ENCODE measurements around the gene ITGB1.
A peak's percentile ranks its signal among the peaks of the same experiment; 100 is the strongest.

Gene ITGB1

DNA sequence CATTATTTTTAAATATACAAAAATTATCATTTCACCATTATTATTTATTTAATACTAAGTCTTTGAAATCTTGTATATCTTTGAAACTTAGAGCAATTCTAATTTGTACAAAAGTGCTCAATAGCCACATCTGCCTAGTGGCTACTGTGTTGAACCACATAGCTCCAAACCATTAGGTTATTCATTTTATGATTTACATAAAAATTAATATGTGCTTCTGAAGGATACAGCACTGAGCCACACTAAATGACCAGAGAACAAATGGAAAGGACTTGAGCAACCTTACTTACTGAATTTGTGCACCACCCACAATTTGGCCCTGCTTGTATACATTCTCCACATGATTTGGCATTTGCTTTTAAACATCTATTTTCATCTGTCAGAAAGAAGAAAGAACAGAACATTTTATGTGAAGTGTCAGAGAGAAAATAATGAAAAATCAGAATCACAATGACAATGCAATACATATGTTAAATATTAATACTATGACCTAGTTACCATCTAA, 25.8 kb downstream of the ITGB1 start:
- H3K4me1 ChIP-seq (ENCODE audit: control extremely low read depth in 1 of 4, control insufficient read depth in 4 of 4, insufficient read depth in 4 of 4, low read length in 3 of 4): no peaks in the 10 kb centered on the region
- CTCF ChIA-PET: no interaction called here
- no peaks in the 10 kb centered on the region for H3K9me3 ChIP-seq (ENCODE audit: control extremely low read depth in 1 of 5, control insufficient read depth in 4 of 5, insufficient read depth in 2 of 5, low read depth in 1 of 5, low read length in 4 of 5)
- no peaks in the 10 kb centered on the region for H3K27me3 ChIP-seq (replicated peaks in 2 of 5; ENCODE audit: control insufficient read depth in 4 of 5, insufficient read depth in 5 of 5, low read length in 4 of 5)
- peaks cover 5 to 32% (median 17%) of the 10 kb centered on the region in 4 experiments for H3K36me3 ChIP-seq (ENCODE audit: control insufficient read depth in 4 of 4, insufficient read depth in 4 of 4, low read length in 3 of 4)
- no peak overlapping the region for H3K4me3 ChIP-seq (ENCODE audit: control insufficient read depth in 1 of 7, extremely low read depth in 1 of 7, insufficient read depth in 4 of 7, low read depth in 2 of 7, low read length in 6 of 7)
- H3K27ac ChIP-seq (ENCODE audit: insufficient read depth in 1 of 2, low read depth in 1 of 2, low read length in 2 of 2, poor library complexity in 1 of 2, severe bottlenecking in 2 of 2): no peak overlapping the region
- POLR2A ChIA-PET: no interaction called here
- DNase-seq: no peak

DNA sequence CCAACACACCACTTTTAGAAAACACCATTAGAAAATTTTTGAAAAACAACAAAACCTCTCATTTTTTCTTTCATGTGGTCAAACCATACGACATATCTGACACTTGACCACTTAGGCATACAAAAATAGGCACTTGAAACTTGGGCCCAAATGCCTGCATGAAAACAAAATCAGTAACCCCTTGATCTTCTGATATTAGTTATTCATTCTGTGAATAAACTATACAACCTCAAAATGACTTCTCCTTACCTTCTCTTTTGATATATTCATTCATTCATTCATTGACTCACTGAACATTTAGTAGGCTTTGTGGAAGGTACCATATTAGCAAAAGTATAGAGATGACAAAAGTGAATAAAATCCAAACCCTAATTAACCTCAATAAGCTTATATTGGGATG, 26.4 kb downstream of the ITGB1 start:
- DNase-seq: no peak
- POLR2A ChIA-PET: interaction anchor here (1.0 kb wide), 1 partner anchor 25 kb away, joined by 3 read pairs; no protein-coding TSS in a partner anchor
- Histone ChIP-seq H3K4me1 (ENCODE audit: control extremely low read depth in 1 of 4, control insufficient read depth in 4 of 4, insufficient read depth in 4 of 4, low read length in 3 of 4) (no peaks in the 10 kb centered on the region), H3K27ac (ENCODE audit: insufficient read depth in 1 of 2, low read depth in 1 of 2, low read length in 2 of 2, poor library complexity in 1 of 2, severe bottlenecking in 2 of 2) (no peak overlapping the region), H3K36me3 (ENCODE audit: control insufficient read depth in 4 of 4, insufficient read depth in 4 of 4, low read length in 3 of 4) (peaks cover 7 to 39% (median 20%) of the 10 kb centered on the region in 4 experiments), H3K27me3 (replicated peaks in 2 of 5; ENCODE audit: control insufficient read depth in 4 of 5, insufficient read depth in 5 of 5, low read length in 4 of 5) (no peaks in the 10 kb centered on the region), H3K4me3 (ENCODE audit: control insufficient read depth in 1 of 7, extremely low read depth in 1 of 7, insufficient read depth in 4 of 7, low read depth in 2 of 7, low read length in 6 of 7) (no peak overlapping the region), H3K9me3 (ENCODE audit: control extremely low read depth in 1 of 5, control insufficient read depth in 4 of 5, insufficient read depth in 2 of 5, low read depth in 1 of 5, low read length in 4 of 5) (peaks cover 0 to under 1% (median 0%) of the 10 kb centered on the region in 5 experiments)
- CTCF ChIA-PET: no interaction called here
- WGBS (ENCODE audit: insufficient coverage): 100% methylated on average over 1 of the region's 1 CpG

DNA sequence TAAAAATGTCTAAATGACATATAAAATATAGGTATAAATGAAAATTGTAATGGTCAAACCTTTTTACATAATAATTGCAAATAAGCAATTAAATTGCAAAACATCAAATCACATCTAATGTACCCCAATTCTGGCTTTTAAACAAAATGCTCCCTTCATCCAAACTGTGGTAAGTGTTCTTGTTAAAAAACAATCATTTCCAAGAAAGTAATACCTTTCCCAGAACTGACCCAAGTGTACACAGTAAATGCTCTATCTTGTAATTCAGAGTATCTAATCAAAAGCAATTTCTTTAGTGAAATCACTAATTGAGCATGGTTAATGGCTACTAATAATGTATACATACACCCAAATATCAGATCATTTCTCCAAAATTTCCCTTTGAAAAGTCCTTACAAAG, 28.0 kb downstream of the ITGB1 start:
- CTCF ChIA-PET: interaction anchor here (1.2 kb wide), 1 partner anchor 79 kb away, joined by 3 read pairs; no protein-coding TSS in a partner anchor
- H3K27ac ChIP-seq (ENCODE audit: insufficient read depth in 1 of 2, low read depth in 1 of 2, low read length in 2 of 2, poor library complexity in 1 of 2, severe bottlenecking in 2 of 2): no peak overlapping the region
- H3K27me3 ChIP-seq (replicated peaks in 2 of 5; ENCODE audit: control insufficient read depth in 4 of 5, insufficient read depth in 5 of 5, low read length in 4 of 5): no peaks in the 10 kb centered on the region
- H3K9me3 ChIP-seq (ENCODE audit: control extremely low read depth in 1 of 5, control insufficient read depth in 4 of 5, insufficient read depth in 2 of 5, low read depth in 1 of 5, low read length in 4 of 5): peaks cover 0 to 5% (median 0%) of the 10 kb centered on the region in 5 experiments
- no peak overlapping the region for H3K4me3 ChIP-seq (ENCODE audit: control insufficient read depth in 1 of 7, extremely low read depth in 1 of 7, insufficient read depth in 4 of 7, low read depth in 2 of 7, low read length in 6 of 7)
- H3K36me3 ChIP-seq (ENCODE audit: control insufficient read depth in 4 of 4, insufficient read depth in 4 of 4, low read length in 3 of 4): peaks cover 12 to 51% (median 30%) of the 10 kb centered on the region in 4 experiments
- POLR2A ChIA-PET: no interaction called here
- no peaks in the 10 kb centered on the region for H3K4me1 ChIP-seq (ENCODE audit: control extremely low read depth in 1 of 4, control insufficient read depth in 4 of 4, insufficient read depth in 4 of 4, low read length in 3 of 4)
- no peak for DNase-seq

DNA sequence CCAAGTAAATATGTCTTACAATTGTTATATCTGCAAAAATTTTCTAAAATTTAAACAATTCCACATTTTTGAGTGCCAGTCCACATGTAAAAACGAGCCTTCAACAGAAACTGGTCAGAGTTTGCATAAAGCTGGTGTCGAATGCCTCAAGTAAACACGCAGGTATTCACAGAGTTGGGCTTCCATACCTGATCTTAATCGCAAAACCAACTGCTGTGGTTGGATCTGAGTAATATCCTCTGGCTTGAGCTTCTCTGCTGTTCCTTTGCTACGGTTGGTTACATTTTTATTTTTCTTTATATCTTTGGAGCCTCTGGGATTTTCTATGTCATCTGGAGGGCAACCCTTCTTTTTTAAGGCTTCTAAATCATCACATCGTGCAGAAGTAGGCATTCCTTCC, 28.4 kb downstream of the ITGB1 start:
- Histone ChIP-seq H3K4me1 (ENCODE audit: control extremely low read depth in 1 of 4, control insufficient read depth in 4 of 4, insufficient read depth in 4 of 4, low read length in 3 of 4) (no peaks in the 10 kb centered on the region), H3K9me3 (ENCODE audit: control extremely low read depth in 1 of 5, control insufficient read depth in 4 of 5, insufficient read depth in 2 of 5, low read depth in 1 of 5, low read length in 4 of 5) (peaks cover 0 to 5% (median 0%) of the 10 kb centered on the region in 5 experiments), H3K27me3 (replicated peaks in 2 of 5; ENCODE audit: control insufficient read depth in 4 of 5, insufficient read depth in 5 of 5, low read length in 4 of 5) (no peaks in the 10 kb centered on the region), H3K27ac (ENCODE audit: insufficient read depth in 1 of 2, low read depth in 1 of 2, low read length in 2 of 2, poor library complexity in 1 of 2, severe bottlenecking in 2 of 2) (no peak overlapping the region), H3K36me3 (ENCODE audit: control insufficient read depth in 4 of 4, insufficient read depth in 4 of 4, low read length in 3 of 4) (peaks cover 13 to 54% (median 29%) of the 10 kb centered on the region in 4 experiments), H3K4me3 (ENCODE audit: control insufficient read depth in 1 of 7, extremely low read depth in 1 of 7, insufficient read depth in 4 of 7, low read depth in 2 of 7, low read length in 6 of 7) (no peak overlapping the region)
- ChIA-PET CTCF (interaction anchor here (1.2 kb wide), 1 partner anchor 79 kb away, joined by 3 read pairs; no protein-coding TSS in a partner anchor), POLR2A (no interaction called here)
- DNase-seq: no peak
- WGBS (ENCODE audit: insufficient coverage): 91% methylated on average over 4 of the region's 6 CpGs

DNA sequence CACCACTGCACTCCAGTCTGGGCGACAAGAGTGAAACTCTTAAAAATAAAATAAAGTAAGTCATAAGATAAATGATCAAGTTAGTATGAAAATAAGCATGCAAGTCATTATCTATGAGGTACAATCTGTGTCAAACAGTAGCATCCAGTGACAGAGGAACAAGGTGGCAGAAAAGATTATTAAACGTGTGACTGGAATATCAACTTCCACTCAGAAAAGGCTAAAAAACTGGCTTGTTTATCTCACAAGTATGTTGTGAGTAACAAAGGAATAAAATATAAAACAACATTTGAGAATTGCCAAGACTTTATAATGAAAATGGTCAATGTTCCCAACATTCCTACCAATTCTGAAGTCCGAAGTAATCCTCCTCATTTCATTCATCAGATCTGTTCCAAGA, 30.3 kb downstream of the ITGB1 start:
- Histone ChIP-seq H3K9me3 (ENCODE audit: control extremely low read depth in 1 of 5, control insufficient read depth in 4 of 5, insufficient read depth in 2 of 5, low read depth in 1 of 5, low read length in 4 of 5) (peaks cover 0 to 5% (median 0%) of the 10 kb centered on the region in 5 experiments), H3K4me1 (ENCODE audit: control extremely low read depth in 1 of 4, control insufficient read depth in 4 of 4, insufficient read depth in 4 of 4, low read length in 3 of 4) (peaks cover 0 to 3% (median 0%) of the 10 kb centered on the region in 4 experiments), H3K27ac (ENCODE audit: insufficient read depth in 1 of 2, low read depth in 1 of 2, low read length in 2 of 2, poor library complexity in 1 of 2, severe bottlenecking in 2 of 2) (no peak overlapping the region), H3K27me3 (replicated peaks in 2 of 5; ENCODE audit: control insufficient read depth in 4 of 5, insufficient read depth in 5 of 5, low read length in 4 of 5) (no peaks in the 10 kb centered on the region), H3K36me3 (ENCODE audit: control insufficient read depth in 4 of 4, insufficient read depth in 4 of 4, low read length in 3 of 4) (peaks cover 9 to 58% (median 32%) of the 10 kb centered on the region in 4 experiments), H3K4me3 (ENCODE audit: control insufficient read depth in 1 of 7, extremely low read depth in 1 of 7, insufficient read depth in 4 of 7, low read depth in 2 of 7, low read length in 6 of 7) (no peak overlapping the region)
- ChIA-PET POLR2A (no interaction called here), CTCF (interaction anchor here (1.4 kb wide), 1 partner anchor 17 kb away, joined by 3 read pairs; no protein-coding TSS in a partner anchor)
- DNase-seq: peak in 2 of 3 donors; percentile 27 to 63
- no CpG with 5 or more reads among the region's 3 CpGs for WGBS (ENCODE audit: insufficient coverage)

DNA sequence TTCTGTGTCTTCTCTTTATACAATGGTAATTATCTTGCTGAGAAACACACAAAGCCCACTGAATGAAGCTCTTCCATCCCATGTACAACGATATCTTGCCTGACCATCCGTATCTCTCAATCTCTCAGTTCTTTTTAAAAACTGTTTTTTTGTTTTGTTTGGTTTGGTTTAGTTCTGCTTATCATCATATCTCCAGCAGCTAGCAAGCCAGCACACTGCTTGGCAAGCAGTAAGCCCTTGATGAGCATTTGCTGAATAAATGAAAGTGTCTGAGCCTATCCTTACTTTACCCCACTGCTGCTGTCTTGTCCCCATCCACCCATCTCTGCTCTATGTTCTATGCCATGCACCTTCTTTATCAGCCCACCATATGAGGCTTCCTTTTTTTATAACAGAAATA, 34.2 kb downstream of the ITGB1 start:
- no CpG with 5 or more reads among the region's 2 CpGs for WGBS (ENCODE audit: insufficient coverage)
- CTCF ChIA-PET: no interaction called here
- no peak for DNase-seq
- Histone ChIP-seq H3K36me3 (ENCODE audit: control insufficient read depth in 4 of 4, insufficient read depth in 4 of 4, low read length in 3 of 4) (peaks cover 7 to 69% (median 37%) of the 10 kb centered on the region in 4 experiments), H3K4me1 (ENCODE audit: control extremely low read depth in 1 of 4, control insufficient read depth in 4 of 4, insufficient read depth in 4 of 4, low read length in 3 of 4) (peaks cover 0 to 13% (median 7%) of the 10 kb centered on the region in 4 experiments), H3K4me3 (ENCODE audit: control insufficient read depth in 1 of 7, extremely low read depth in 1 of 7, insufficient read depth in 4 of 7, low read depth in 2 of 7, low read length in 6 of 7) (no peak overlapping the region), H3K9me3 (ENCODE audit: control extremely low read depth in 1 of 5, control insufficient read depth in 4 of 5, insufficient read depth in 2 of 5, low read depth in 1 of 5, low read length in 4 of 5) (peaks cover 0 to 5% (median 0%) of the 10 kb centered on the region in 5 experiments), H3K27ac (ENCODE audit: insufficient read depth in 1 of 2, low read depth in 1 of 2, low read length in 2 of 2, poor library complexity in 1 of 2, severe bottlenecking in 2 of 2) (no peak overlapping the region), H3K27me3 (replicated peaks in 2 of 5; ENCODE audit: control insufficient read depth in 4 of 5, insufficient read depth in 5 of 5, low read length in 4 of 5) (no peaks in the 10 kb centered on the region)
- POLR2A ChIA-PET: no interaction called here

DNA sequence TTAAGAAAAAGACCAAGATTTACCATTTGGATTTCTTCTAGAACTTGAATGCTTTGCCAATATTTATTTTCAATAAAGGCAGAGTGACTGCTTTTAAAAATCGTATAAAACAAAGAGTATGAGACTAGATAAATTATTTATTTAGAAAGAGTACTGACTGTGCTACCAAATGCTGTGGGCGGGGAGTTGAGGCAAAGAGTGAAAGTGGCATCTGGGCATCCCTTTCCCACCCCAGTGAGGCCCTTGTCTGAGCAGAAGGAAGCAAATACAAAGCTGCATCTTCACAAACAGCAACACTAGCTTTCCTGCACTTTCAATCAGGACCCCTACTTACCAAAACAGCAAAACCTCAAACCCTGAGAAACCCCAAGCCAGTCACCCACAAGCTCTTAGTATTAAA, 34.9 kb downstream of the ITGB1 start:
- no CpG with 5 or more reads among the region's 2 CpGs for WGBS (ENCODE audit: insufficient coverage)
- Histone ChIP-seq H3K27ac (ENCODE audit: insufficient read depth in 1 of 2, low read depth in 1 of 2, low read length in 2 of 2, poor library complexity in 1 of 2, severe bottlenecking in 2 of 2) (no peak overlapping the region), H3K36me3 (ENCODE audit: control insufficient read depth in 4 of 4, insufficient read depth in 4 of 4, low read length in 3 of 4) (peaks cover 7 to 67% (median 35%) of the 10 kb centered on the region in 4 experiments), H3K27me3 (replicated peaks in 2 of 5; ENCODE audit: control insufficient read depth in 4 of 5, insufficient read depth in 5 of 5, low read length in 4 of 5) (no peaks in the 10 kb centered on the region), H3K4me3 (ENCODE audit: control insufficient read depth in 1 of 7, extremely low read depth in 1 of 7, insufficient read depth in 4 of 7, low read depth in 2 of 7, low read length in 6 of 7) (no peak overlapping the region), H3K9me3 (ENCODE audit: control extremely low read depth in 1 of 5, control insufficient read depth in 4 of 5, insufficient read depth in 2 of 5, low read depth in 1 of 5, low read length in 4 of 5) (peaks cover 0 to 5% (median 0%) of the 10 kb centered on the region in 5 experiments), H3K4me1 (ENCODE audit: control extremely low read depth in 1 of 4, control insufficient read depth in 4 of 4, insufficient read depth in 4 of 4, low read length in 3 of 4) (peaks cover 0 to 13% (median 7%) of the 10 kb centered on the region in 4 experiments)
- ChIA-PET CTCF (interaction anchor here (1.6 kb wide), 1 partner anchor 15 kb away, joined by 3 read pairs; no protein-coding TSS in a partner anchor), POLR2A (no interaction called here)
- peak in 1 of 3 donors; percentile 13 for DNase-seq
